HL-60 (cell line): ENCODE measurements around the gene RAC3.

Source experiments
- DNase-seq, 2 experiments: peaks; one replicate each; pipeline ENCODE4 v3.0.0-alpha.2; 2010 to 2020; ENCODE audit warnings: low read depth in 1 of 2, low spot score in 1 of 2
- H3K27ac ChIP-seq: fragments of 250-450 bp; sonication (Bioruptor Pico); replicated peaks from 2 replicates; pipeline ENCODE4 v1.5.1; 2020; ENCODE audit warnings: mild to moderate bottlenecking, moderate library complexity
- H3K27me3 ChIP-seq: fragments of 250-450 bp; sonication (Bioruptor Pico); 2 replicates; pipeline ENCODE4 v1.5.1; 2021; ENCODE audit warnings: mild to moderate bottlenecking, moderate library complexity; ENCODE audit not compliant: insufficient read depth, poor library complexity, severe bottlenecking
- H3K4me3 ChIP-seq: replicated peaks from 2 replicates; pipeline ENCODE4 v1.5.1; 2011; ENCODE audit warnings: mild to moderate bottlenecking, control low read depth, low read length; ENCODE audit not compliant: insufficient read depth
- GABPA ChIP-seq: IDR thresholded peaks from 2 replicates; pipeline ENCODE4 v1.6.1; 2012; ENCODE audit warnings: low read depth
- POLR2AphosphoS5 ChIP-seq: IDR thresholded peaks from 2 replicates; pipeline ENCODE4 v1.6.1; 2012; ENCODE audit warnings: low read depth
- SPI1 ChIP-seq: IDR thresholded peaks from 2 replicates; pipeline ENCODE4 v1.6.1; 2012; ENCODE audit warnings: low read depth, mild to moderate bottlenecking, borderline replicate concordance
- TF ChIP-seq, protein P1 (sequence below): IDR thresholded peaks from 2 replicates; pipeline ENCODE4 v1.6.1; 2012; ENCODE audit warnings: low read depth; ENCODE audit not compliant: insufficient replicate concordance
- TF ChIP-seq, protein P2 (sequence below): IDR thresholded peaks from one replicate; pipeline ENCODE4 v1.5.1; 2011; ENCODE audit warnings: low read length, control low read depth, inconsistent platforms; ENCODE audit not compliant: insufficient read depth

Gene RAC3

DNA sequence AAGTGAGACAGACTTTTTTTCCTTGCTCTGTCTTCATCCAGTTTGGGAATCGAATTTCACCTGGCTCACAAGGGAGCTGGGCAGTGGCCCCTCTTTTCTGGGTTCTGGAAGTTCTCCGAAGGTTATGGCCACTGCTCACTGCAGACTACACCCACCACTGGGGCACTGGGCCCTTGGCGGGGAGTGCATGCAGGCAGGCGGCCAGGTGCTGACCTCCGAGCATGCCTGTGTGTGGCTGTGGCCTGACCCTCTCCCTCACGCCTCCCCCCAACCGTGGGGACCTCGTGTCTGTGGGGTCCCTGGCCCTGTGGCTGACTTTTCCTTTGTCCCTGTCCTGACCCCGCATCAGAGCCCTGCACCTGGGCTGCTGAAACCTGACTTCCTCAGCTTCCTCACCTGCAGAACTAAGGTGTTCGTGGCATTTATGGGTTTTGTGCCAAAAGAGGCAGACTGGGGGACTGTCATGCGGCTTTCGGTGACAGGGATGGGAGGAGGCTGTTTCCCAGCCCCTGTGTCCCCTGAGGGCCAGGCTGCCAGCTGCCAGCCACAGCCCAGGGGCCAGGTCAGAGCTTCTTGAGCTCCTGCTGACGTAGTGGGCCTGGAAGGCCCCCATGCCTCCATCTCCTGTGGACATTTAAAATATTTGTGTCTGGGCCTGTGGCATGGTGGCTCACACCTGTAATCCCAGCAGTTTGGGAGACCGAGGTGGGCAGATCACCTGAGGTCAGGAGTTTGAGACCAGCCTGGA lies 32.6 kb upstream of the RAC3 start:
- Histone ChIP-seq H3K27me3 (no peaks in the 10 kb centered on the region), H3K27ac (no peak overlapping the region), H3K4me3 (no peak overlapping the region)
- no peak for DNase-seq
- TF ChIP-seq, protein P1, sequence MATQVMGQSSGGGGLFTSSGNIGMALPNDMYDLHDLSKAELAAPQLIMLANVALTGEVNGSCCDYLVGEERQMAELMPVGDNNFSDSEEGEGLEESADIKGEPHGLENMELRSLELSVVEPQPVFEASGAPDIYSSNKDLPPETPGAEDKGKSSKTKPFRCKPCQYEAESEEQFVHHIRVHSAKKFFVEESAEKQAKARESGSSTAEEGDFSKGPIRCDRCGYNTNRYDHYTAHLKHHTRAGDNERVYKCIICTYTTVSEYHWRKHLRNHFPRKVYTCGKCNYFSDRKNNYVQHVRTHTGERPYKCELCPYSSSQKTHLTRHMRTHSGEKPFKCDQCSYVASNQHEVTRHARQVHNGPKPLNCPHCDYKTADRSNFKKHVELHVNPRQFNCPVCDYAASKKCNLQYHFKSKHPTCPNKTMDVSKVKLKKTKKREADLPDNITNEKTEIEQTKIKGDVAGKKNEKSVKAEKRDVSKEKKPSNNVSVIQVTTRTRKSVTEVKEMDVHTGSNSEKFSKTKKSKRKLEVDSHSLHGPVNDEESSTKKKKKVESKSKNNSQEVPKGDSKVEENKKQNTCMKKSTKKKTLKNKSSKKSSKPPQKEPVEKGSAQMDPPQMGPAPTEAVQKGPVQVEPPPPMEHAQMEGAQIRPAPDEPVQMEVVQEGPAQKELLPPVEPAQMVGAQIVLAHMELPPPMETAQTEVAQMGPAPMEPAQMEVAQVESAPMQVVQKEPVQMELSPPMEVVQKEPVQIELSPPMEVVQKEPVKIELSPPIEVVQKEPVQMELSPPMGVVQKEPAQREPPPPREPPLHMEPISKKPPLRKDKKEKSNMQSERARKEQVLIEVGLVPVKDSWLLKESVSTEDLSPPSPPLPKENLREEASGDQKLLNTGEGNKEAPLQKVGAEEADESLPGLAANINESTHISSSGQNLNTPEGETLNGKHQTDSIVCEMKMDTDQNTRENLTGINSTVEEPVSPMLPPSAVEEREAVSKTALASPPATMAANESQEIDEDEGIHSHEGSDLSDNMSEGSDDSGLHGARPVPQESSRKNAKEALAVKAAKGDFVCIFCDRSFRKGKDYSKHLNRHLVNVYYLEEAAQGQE: no peak
- TF ChIP-seq SPI1: no peak
- TF ChIP-seq, protein P2, sequence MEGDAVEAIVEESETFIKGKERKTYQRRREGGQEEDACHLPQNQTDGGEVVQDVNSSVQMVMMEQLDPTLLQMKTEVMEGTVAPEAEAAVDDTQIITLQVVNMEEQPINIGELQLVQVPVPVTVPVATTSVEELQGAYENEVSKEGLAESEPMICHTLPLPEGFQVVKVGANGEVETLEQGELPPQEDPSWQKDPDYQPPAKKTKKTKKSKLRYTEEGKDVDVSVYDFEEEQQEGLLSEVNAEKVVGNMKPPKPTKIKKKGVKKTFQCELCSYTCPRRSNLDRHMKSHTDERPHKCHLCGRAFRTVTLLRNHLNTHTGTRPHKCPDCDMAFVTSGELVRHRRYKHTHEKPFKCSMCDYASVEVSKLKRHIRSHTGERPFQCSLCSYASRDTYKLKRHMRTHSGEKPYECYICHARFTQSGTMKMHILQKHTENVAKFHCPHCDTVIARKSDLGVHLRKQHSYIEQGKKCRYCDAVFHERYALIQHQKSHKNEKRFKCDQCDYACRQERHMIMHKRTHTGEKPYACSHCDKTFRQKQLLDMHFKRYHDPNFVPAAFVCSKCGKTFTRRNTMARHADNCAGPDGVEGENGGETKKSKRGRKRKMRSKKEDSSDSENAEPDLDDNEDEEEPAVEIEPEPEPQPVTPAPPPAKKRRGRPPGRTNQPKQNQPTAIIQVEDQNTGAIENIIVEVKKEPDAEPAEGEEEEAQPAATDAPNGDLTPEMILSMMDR: no peak
- no peak for TF ChIP-seq GABPA
- TF ChIP-seq POLR2AphosphoS5: no peak

DNA sequence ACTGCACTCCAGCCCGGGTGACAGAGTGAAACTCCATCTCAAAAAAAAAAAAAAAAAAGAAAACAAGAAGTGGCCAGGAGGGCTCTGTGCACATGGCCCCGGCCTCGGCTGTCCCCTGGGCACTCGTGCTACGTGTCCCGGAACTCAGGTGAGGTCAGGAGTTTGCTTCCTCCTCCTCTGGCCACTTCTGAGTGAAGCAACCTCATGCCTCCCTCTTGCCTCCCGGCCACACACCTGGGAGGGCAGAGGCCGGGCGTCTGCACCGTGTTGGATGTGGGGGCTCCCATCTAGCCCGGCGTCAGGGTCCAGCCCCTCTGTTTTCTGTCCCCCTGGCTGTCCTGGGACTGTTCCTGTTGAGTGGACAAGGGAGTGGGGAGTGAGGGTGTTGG lies 31.9 kb upstream of the RAC3 start:
- no peak overlapping the region for H3K4me3 ChIP-seq
- TF ChIP-seq, protein P2: no peak
- TF ChIP-seq SPI1 (no peak), GABPA (no peak), POLR2AphosphoS5 (no peak)
- TF ChIP-seq, protein P1: no peak
- H3K27me3 ChIP-seq: no peaks in the 10 kb centered on the region
- H3K27ac ChIP-seq: no peak overlapping the region
- DNase-seq: no peak

DNA sequence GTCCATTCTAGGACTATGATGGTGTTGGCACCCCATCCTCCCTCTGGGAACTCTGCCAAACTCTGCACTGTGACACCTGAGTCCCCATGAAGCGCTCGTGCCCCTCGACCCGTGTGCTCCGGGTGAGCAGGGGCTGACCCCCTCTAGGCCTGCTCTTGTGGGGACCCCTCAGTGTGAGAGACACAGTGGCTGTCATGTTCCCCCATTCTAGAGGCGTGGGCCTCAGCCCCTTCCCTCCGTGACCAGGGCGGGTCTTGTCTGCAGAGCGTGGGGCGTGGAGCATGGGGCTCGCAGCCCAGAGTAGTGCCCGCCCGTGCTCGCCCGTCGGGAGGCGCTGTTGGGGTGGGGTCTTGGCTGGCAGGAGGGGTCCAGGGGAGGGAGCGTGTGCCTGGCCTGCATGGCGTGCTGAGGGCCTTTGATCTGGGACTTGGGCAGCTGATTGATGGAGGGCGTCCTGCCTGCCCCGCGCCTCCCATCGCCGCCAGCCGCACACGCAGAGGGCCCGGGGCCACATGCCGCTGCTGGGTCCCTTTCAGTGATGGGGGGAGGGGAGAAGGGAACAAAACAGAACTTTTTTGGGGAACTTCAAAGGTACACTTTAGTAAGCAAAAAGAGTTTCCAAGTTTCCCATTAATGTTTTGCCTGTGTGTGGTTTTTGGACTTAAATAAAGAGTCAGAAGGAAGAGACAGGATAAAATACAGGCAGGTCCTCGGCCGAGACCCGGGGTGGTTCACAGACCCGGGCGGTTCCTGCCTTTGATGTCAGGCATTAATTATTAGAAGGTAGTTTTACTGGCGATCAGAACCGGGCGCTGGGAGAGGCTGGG lies 31.3 kb upstream of the RAC3 start:
- TF ChIP-seq SPI1: no peak
- TF ChIP-seq, protein P2: no peak
- TF ChIP-seq, protein P1: no peak
- TF ChIP-seq POLR2AphosphoS5: no peak
- TF ChIP-seq GABPA: no peak
- no peak for DNase-seq
- Histone ChIP-seq H3K27me3 (no peaks in the 10 kb centered on the region), H3K27ac (no peak overlapping the region), H3K4me3 (no peak overlapping the region)
